Cardiac septum (tissue), 1 donor: ENCODE measurements around the gene ADAMTS12. TPM values are rescaled to one million over a fixed set of nuclear protein-coding genes. Genes with fewer than 3 reads are reported as not detected.

Experiments
- DNase-seq: peaks from one replicate; pipeline ENCODE4 v3.0.0-alpha.2; 2020; ENCODE audit warnings: low spot score
- intact Hi-C: fragments of 100-400 bp; cut with DNase I; formaldehyde crosslinking; loops from one replicate; pipeline ENCODE4 v1.14.0; 2022
- total RNA-seq: library from RNA; stranded (reverse); fragmentation: NEBNext Ultra II Directional; extraction: Animal tissue kit (Norgen Biotek cat#: 25700); gene quantifications from one replicate; pipeline ENCODE4 v1.2.1, GENCODE V29; 2021
- donor health status: DM: no; HTN: no; CAD: no.

The ADAMTS12 gene
- total RNA-seq, 1 donor from 2014 or later, result 2.8 TPM

DNA sequence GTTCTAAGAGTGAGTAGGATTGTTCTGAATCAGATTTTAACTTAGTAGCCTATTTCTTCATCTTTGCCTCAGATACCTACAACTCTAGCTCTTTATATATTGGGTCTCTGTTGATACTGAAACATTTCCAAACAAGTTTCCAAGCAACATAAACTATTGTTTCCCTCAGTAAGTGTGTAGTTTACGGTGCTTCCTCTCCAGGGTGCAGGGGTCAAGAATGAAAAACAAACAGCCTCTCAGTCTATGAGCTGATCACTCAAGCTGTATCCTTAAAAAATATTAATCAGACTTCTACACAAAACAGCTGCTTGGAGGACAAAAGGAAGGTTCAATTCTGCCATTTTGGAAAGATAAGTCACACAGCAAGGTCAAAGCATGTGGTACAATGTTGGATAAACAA lies 75.0 kb downstream of the ADAMTS12 start:
- intact Hi-C loops, result no loop called here
- no peak for DNase-seq

DNA sequence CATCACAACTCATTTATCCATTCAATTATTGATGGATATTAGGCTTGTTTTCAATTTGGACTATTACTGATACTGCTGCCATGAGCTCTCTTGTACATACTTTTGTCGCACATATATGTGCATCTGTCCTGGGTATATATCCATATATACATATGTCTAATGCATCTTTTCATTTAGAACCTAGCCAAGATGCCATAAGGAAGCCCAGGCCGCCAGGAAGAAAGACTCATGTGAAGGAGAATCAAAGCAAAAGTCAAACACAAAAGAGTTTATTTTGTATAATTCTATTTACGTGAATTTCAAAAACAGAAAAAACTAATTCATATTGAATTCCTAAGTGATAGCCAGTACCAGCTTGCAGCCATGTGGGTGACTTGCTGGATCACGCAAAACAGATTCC lies 79.0 kb downstream of the ADAMTS12 start:
- DNase-seq, result no peak
- intact Hi-C loops, result no loop called here

DNA sequence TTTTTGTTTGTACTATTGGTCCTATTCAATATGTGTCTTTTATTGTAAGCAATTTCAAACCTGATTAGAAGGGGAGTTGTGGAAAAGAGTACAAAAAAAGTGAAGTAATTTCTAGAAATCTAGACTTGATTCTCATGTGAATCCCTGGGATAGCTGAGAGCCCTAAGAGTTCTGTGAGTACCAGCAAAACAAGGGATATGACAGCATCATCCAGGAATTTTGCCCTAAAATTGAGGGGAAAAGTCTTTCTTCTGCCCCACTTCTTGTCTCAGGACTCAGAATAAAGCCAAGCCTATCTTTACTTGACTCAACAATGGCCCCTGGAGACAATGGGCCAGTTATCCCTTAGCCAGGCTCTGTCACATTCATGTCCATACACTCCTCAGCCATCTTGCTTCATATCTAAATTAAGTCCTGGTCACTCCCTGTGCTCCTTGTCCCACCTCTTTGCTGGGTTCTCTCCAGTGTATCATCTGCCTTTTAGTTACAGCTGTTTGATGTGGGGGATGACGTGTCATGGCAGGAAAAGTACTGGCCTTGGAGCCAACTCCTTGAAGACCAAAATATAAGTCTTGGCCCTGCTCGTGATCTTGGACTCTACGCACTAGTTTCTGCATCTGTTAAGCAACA lies 81.2 kb downstream of the ADAMTS12 start:
- intact Hi-C loops, result no loop called here
- DNase-seq, result no peak

DNA sequence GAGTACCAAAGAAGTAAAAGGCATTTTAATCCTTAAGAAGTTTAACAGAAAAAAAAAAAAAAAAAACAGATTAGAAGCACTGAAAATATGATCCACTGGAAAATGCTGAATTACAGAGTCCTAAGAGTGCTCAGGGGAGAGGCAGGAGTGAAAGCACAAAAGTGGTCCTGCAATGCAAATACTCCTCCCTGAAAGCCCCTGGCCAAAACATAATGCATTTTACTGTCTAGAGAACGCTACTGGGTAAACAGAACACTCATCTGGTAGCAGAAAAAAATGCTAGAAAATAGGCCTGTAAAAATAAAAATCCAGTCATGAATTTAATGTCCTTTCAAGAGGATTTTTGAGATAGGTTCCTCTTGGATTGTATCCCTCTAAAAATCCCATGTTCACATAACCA lies 81.9 kb downstream of the ADAMTS12 start:
- no peak for DNase-seq
- intact Hi-C loops, result no loop called here

DNA sequence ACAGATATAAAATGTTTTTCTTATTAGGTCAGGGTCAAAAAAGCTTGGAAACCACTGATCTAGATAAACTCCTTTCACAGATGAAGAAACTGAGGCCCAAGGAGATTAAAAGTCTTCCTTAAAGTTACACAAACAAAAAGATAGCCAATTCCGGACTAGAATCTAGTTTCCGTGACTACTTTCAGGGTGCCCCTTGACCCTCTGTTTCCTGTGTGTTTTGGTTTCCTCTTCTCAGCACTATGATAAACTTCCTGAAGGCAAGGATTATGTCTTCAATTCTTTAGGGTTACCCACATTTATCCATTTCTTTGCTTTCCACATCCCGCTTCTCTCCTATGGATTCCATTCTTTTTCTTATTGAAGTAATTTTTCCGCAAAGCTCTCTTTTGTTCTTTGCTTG lies 83.1 kb downstream of the ADAMTS12 start:
- intact Hi-C loops, result no loop called here

DNA sequence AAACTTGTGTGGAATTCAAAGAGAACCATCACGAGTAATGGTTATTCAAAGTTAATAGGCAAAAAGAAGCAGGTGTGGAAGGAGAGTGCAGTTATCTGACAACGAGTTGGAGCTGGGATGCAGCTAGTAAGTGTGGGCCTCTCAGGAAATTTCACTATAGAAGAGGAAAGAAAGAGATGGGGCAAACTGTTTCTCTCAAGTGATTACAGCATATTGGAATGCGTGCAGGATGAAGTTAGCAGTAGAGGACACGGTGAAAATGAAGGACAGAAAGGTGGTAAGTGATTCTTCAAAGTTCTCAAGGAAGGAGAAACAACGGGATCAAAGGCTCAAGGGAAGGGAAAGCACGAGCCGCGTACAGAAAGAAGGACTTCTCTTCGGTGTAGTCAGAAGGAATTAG lies 84.0 kb downstream of the ADAMTS12 start:
- no peak for DNase-seq
- intact Hi-C loops, result no loop called here

More for the DNA sequence above, 83.1 kb downstream of the ADAMTS12 start:
- no peak for DNase-seq

DNA sequence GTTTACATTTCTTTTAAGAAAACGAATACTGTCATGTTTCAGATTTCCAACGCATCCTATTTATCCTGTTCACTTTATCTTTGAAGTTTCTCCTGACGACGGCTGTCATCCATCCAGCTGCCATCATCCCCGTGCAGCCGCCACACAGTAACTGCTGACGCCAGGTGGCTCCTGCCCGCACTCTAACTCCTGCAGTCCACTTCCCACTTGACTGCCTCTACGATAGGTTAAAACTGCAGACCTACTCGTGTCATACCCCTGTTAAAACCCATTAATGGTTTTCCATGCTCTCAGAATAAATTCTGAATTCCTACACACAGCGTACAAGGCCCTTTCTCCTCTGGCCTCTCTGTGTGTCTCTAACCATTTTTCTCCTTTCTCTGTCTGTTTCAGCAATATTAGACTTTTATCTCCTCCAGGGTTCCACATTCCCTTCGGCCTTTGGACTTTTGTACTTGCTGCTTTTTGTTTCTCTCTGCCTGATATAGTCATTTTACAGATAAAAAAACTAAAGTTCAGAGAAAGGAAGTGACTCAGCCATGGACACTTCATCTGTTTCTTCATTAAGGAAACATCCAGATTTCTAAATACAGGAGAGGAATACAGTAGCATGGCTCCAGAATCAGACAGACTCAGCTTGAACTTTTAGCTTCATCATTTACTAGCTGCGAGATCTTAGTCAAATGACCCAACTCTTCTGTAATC lies 84.9 kb downstream of the ADAMTS12 start:
- intact Hi-C loops, result no loop called here
- DNase-seq, result no peak

DNA sequence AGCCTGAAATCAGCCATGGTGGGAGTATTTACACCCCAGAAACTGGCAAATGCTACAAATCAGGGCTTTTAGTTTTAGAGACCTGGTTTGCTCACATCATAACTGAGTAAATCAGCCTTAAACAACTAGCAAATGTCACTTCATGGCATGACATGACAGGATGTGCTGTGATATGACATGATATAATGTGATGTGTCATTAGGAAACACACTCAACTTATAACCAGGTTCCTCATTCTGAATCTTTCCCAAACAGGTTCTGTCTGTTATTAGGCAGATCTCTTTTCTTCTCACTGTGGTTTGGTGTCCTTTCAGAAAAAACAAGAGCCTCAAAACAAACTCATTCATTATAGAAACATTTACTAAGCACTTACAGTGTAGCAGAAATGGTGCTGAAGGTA lies 90.5 kb downstream of the ADAMTS12 start:
- DNase-seq, result no peak
- intact Hi-C loops, result no loop called here

DNA sequence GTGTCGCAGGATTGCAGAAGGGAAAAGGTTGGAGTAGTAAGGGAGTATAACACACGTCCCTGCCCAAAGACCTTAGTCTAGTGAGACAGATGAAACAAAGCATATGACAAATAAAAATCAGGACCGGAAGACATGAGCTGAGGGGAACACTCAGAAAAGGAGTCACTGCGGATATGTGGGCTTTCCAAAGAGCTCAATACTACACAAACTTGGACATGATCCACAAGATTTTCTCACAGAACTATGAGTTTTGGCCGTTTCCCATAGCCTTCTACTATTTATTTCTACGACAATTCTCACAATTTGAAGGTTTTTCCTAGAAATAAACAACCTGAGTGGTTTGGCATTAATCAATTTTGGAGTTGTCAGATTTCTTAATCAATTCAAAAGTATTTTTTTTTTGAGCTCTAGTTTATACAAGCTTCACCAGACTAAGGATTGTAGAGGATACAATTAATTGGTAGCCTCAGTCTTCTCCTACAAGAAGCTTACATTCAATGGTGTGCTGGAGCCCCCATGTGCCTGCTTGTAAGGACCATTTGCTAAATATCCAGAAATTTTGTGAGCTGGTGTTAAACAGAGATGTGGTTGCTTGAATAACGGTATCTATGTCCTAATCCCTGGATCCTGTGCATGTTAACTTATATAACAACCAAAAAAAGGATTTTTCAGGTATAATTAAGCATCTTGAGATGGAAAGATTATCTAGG lies 91.4 kb downstream of the ADAMTS12 start:
- intact Hi-C loops, result no loop called here

DNA sequence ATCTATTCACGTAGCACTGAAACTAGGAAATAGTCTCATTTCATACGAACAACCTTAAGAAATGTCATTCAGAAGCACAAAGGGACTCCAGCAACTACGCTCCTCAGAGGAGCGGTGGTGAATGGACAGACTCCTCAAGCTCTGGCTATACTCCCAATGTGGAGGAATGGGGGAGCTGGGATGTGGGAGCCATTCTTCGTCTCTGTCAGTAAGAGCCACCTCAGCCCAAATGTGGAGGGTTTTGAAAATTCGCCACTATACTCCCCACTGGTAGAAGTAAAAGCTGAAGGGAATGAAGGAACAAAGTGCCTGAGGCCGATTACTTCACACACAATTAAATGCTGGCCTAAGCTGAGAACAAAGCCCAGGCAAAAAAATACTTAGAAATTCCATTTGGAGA lies 96.3 kb downstream of the ADAMTS12 start:
- intact Hi-C loops, result no loop called here
- no peak for DNase-seq

More for the DNA sequence above, 91.4 kb downstream of the ADAMTS12 start:
- DNase-seq, result no peak

DNA sequence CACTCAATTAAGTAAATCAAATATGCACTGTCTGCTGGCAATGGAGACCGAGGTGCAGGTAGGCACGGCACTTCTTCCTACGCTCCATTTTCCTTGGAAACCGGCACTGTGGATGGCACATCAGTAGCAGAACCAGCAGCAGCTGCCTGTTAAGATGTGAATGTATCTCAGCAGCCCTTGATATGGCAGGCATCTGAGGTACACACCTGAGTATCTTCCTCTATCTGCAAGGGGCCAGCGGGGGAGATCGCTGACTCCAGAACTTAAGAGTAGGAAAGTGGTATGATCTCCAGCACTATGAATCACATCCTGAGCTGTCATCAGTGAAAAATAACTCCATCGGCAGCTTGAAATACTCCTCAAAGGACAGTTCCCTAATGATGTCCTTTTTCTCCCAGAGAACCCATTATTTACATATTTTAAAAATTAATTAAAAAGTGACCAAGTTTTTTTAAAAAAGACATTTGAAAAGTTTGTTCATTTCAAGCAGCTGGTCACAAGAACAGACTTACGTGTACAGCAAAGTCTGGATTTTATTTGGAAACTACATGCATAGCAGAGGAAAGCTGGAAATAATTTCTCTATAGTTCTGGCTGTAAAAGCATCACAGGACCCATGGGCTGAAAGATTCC lies 97.1 kb downstream of the ADAMTS12 start:
- intact Hi-C loops, result no loop called here
- no peak for DNase-seq

DNA sequence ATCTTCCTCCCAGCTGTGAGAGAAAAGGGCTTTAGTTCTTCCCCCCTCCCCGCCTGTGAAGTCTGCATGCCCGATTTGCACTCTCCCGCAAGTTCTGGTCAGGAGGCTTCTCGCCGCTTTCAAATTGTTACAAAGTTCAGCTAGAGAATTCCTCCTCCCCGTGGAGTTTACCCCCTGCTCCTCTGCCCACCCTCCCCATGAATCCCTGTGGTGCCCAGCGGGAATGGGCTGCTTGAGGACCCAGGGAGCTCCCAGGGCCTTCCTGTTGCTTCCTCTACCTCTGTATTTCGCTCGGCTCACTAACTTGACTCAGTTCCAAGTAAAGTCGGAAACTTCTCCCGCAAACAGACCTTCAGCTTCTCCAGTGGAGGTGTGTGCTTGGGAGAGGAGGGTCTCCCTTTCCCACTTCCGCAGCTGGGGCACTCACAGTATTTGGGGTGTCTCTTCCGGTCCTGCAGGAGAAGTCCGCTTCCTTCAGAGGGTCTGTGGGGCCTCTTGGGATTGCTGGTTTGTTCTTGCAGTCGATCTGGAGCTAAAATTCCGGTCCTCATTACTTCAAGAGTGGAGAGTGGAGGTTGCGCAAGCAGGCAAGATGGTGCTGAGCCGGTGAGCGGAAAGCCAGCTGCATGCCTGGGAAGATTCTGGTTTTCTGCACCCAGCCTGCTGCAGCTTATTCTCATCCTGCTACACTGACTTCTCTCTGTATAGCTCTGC lies 97.8 kb downstream of the ADAMTS12 start:
- no peak for DNase-seq
- intact Hi-C loops, result no loop called here

DNA sequence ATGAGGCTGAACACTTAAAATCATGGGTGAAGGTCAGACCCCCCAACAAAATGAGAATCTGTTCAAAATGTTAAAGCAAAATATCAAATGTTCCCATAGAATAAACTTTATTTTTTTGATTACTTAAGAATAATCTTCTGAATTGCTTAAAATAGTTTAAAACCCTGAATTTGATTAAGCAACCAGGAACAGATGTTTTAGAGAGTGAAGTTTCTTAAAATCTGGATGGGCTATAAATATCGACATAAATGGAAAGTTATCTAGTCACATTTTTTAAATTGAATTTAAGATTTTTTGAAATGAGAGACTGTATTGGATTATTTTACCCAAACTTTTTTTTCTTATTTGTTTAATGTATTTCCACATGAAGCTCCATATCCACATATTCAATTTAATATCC lies 98.5 kb downstream of the ADAMTS12 start:
- intact Hi-C loops, result no loop called here
- DNase-seq, result no peak

DNA sequence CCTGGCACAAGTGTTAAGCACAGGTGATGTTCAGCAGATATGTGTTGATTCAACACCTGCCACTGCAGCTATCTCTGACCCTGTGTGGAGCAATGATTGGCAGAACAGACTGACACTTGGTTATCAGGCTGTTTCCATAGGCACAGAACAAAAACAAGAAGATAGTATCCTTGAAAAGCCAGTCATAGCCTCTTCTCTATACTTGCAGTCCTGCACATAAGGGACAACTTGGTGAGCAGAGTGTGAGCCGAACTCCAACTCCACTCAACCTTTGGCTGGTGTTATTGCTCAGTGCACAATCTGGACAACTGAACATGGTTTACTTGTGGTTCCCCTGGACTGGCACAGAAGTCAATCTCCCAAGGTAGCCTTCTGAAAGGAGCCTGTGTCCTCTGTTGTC lies 99.2 kb downstream of the ADAMTS12 start:
- intact Hi-C loops, result no loop called here
- no peak for DNase-seq

DNA sequence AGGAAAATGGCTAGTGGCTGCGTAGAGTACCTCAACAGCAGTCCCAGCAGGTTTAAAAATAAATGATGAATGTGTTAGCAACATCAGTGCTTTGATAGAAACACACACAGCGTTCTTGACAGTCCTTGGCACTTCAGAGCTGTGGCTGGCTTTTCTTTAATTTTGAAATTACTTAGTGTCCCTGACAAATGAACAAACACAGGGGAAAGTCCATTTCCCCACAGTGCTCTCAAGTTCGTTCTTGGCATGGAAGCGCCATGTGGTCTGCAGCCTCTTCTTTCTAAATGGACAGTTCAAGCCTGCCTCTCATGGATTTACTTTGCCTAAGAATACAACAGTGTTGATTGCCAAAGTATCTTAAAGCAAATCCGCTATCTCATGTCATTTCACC lies 102.2 kb downstream of the ADAMTS12 start:
- intact Hi-C loops, result no loop called here
- no peak for DNase-seq

DNA sequence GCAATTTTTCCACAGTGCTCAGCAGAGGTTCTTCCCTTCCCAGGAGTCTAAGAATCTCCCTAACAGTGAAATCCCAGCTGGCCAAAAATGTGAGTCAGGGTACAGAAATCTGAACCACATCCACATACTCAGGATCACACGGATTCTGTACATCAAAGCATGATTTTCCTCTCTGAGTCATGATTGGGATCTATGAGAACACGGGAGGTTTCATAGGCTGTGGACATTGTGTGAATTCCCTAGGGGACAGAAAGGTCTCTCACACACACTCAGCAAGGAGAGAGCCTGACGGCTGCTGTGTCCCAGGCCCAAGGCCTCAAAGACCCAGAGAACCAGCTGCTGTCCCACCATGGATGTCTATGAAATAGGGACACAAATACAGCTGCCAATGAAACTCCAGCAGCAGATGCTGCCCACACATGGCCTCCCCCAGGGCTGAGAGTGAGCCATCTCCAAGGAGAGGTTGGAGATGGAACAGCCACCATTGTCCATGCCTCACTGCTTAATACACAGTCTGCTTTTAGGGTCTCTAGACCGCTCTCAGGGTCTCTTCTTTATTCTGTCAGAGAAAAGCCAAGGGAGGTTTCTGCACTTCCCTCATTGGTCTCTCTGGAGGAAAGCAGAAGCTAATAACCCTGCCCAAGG lies 102.7 kb downstream of the ADAMTS12 start:
- intact Hi-C loops, result no loop called here
- DNase-seq, result no peak

DNA sequence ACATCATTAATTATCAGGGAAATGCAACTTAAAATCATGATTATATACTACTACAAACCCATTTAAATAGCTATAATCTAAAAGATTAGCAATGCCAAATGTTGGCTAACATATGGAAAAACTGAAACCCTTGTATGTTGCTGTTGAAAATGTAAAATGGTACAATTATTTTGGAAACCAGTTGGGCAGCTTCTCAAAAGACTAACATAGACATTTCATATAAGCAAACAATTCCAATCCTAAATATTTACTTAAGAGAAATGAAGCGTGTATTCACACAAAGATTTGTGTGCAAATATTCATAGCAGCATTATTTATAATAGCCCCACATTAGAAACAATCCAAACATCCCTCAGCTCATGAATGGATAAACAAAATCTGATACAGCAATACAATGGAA lies 106.2 kb downstream of the ADAMTS12 start:
- no peak for DNase-seq
- intact Hi-C loops, result no loop called here

DNA sequence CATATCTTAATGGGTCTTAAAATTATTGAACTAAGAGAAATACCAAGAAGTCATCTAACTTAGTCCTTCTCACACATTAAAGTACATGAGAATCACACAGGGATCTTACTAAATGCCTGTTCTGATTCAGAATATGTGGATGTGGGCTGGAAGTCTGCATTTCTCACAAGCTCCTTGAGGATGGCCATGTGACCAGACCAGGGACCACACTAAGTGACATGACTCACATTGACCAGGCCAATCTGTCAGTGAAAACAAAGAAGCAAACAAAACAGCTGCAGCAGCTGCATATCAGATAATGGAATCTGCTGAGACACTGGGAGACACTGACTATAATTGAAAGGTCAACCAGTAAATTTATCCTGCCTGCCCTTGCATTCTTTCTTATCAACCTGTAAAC lies 110.5 kb downstream of the ADAMTS12 start:
- intact Hi-C loops, result no loop called here
- no peak for DNase-seq

DNA sequence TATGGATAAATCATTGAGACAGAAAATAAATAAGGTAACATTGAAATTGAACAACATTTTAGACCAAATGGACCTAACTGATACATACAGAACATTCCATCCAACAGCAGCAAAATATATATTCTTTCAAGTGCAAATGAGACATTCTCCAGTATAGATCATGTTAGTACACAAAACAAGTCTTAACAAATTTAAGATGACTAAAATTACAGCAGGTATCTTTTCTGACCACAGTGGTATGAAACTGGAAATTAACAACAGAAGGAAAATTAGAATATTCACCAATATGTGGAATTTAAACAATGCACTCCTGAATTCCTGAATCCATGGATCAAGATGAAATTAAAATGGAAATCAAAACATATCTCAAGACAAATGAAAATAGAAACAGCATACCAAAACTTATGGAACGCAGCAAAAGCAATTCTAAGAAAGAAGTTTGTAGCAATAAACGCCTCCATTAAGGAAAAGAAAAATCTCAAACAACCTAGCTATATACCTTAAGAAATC lies 115.6 kb downstream of the ADAMTS12 start:
- intact Hi-C loops, result no loop called here
- no peak for DNase-seq
